ENCODE data around the gene NDRG3.
A peak's percentile ranks its signal among the peaks of the same experiment; 100 is the strongest.

Gene NDRG3

DNA sequence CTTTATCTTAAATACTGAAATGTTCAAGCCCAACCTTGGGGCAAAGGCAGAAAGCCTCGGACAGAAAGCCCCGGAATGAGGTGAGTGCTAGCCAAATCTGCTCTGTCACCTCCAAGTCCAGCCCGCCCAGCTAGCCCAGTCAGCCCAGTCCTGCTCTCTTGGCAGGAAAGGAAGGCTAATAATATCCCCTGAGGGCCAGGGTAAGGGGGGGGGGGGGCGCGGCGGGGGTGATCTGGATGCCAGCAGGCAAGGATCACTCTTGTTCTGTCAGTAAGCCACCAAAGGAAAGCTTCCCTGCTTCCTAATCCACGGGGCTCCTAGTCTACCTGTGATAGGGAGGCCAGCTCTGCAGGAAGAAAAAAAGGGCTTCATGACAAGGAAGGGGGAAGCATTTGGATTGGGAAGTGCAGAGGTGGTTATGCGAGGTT lies 1.1 kb downstream of the NDRG3 start:
- TF ChIP-seq, protein P1, sequence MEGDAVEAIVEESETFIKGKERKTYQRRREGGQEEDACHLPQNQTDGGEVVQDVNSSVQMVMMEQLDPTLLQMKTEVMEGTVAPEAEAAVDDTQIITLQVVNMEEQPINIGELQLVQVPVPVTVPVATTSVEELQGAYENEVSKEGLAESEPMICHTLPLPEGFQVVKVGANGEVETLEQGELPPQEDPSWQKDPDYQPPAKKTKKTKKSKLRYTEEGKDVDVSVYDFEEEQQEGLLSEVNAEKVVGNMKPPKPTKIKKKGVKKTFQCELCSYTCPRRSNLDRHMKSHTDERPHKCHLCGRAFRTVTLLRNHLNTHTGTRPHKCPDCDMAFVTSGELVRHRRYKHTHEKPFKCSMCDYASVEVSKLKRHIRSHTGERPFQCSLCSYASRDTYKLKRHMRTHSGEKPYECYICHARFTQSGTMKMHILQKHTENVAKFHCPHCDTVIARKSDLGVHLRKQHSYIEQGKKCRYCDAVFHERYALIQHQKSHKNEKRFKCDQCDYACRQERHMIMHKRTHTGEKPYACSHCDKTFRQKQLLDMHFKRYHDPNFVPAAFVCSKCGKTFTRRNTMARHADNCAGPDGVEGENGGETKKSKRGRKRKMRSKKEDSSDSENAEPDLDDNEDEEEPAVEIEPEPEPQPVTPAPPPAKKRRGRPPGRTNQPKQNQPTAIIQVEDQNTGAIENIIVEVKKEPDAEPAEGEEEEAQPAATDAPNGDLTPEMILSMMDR (IDR thresholded peaks at IDR 0.05; ENCODE audit: unreplicated experiment in 3 of 3) = no peak
- Mint-ChIP-seq H3K9me3 (no peaks in the 10 kb centered on the region), H3K4me1 (peaks cover 18% of the 10 kb centered on the region), H3K4me3 (peak overlapping the region; percentile 90 to 93 (median 92)), H3K27ac (peak overlapping the region in 1 of 3 experiments; percentile 57), H3K36me3 (ENCODE audit: low read depth) (no peaks in the 10 kb centered on the region), H3K27me3 (ENCODE audit: low read depth) (no peaks in the 10 kb centered on the region)

DNA sequence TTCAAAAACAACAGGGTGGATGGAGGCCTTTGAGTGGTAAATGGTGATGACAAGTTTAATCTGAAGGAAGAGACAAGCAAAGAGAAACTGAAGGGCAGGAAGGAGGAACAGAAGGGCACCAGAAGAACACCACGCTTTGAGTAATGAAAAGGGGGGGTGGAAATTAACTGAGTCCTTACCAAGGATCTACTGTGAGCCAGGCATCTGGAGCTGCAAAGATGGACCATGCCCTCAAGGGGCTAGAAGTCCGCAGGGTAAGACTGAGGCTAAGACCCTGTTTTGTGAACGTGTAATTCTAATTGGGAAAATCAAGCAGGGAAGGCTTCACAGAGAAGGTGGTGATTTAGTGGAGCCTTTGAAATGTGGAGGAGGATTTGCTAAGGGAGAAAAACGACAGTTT lies 1.6 kb downstream of the NDRG3 start:
- Mint-ChIP-seq H3K4me3 (peak overlapping the region; percentile 74 to 90 (median 84)), H3K27ac (peak overlapping the region in 1 of 3 experiments; percentile 19), H3K9me3 (no peaks in the 10 kb centered on the region), H3K36me3 (ENCODE audit: low read depth) (no peaks in the 10 kb centered on the region), H3K4me1 (peaks cover 18% of the 10 kb centered on the region), H3K27me3 (ENCODE audit: low read depth) (no peaks in the 10 kb centered on the region)
- TF ChIP-seq, protein P1 (IDR thresholded peaks at IDR 0.05; ENCODE audit: unreplicated experiment in 3 of 3) = no peak

DNA sequence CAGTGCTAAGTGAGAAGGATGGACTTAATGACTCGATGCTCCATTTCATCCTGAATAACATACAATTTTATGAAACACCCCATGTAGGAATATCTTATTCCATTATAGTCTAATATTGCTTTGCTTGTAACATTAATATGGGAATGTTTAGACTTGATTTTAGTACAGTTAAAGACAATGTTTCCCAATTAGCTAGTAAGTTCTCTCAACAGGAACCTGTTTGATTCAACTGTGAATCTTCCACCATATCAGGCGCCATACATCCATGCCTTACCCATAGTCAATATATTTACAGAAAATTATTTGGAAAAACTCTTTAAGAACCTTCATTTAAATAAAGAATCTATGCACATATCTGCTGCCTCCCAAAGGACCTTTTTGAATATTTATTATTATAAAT lies 3.3 kb downstream of the NDRG3 start:
- H3K4me3 Mint-ChIP-seq = no peak overlapping the region
- TF ChIP-seq, protein P1 (IDR thresholded peaks at IDR 0.05; ENCODE audit: unreplicated experiment in 3 of 3) = no peak
- no peaks in the 10 kb centered on the region for H3K36me3 Mint-ChIP-seq (ENCODE audit: low read depth)
- H3K9me3 Mint-ChIP-seq = no peaks in the 10 kb centered on the region
- H3K4me1 Mint-ChIP-seq = peaks cover 18% of the 10 kb centered on the region
- H3K27me3 Mint-ChIP-seq (ENCODE audit: low read depth) = no peaks in the 10 kb centered on the region
- no peak overlapping the region for H3K27ac Mint-ChIP-seq

DNA sequence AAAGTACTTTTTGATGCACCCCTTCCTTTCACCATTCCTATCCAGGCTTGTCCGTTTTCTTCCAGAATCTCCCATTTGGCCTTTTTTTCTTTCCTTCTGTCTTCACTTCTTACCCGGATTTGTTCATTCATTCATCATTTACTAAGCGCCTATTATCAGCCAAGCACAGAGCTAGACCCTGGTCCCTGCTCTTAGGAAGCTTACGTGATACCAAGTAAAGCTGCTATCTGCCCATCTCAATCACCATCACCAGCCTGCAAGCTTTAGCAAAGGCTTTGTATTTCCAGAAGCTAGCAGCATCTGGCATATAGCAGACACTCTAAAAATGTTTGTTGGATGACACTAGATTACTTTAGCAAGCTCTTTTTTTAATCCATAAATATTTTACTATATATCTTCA lies 4.8 kb downstream of the NDRG3 start:
- TF ChIP-seq, protein P1 (IDR thresholded peaks at IDR 0.05; ENCODE audit: unreplicated experiment in 3 of 3) = no peak
- Mint-ChIP-seq H3K27ac (peak overlapping the region in 1 of 3 experiments; percentile 6), H3K9me3 (no peaks in the 10 kb centered on the region), H3K36me3 (ENCODE audit: low read depth) (no peaks in the 10 kb centered on the region), H3K27me3 (ENCODE audit: low read depth) (no peaks in the 10 kb centered on the region), H3K4me1 (peaks cover 24% of the 10 kb centered on the region), H3K4me3 (no peak overlapping the region)

DNA sequence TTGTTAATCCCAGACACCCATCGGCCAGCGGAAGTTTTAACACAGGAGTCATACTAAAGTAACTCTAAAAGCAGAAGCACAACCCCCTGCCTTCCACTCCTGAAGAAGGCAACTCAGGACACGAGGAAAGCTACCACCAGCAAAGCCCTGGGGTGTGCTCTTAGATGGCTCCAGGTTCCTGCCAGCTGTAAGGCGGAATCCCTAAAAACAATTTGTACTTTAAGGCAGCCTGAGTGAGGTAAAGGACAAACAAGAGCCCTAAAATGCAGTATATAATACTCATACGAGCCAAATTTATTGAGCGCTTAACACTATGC lies 8.7 kb downstream of the NDRG3 start:
- Mint-ChIP-seq H3K4me3 (no peak overlapping the region), H3K27ac (no peak overlapping the region), H3K4me1 (peaks cover 21% of the 10 kb centered on the region), H3K36me3 (ENCODE audit: low read depth) (no peaks in the 10 kb centered on the region), H3K27me3 (ENCODE audit: low read depth) (no peaks in the 10 kb centered on the region), H3K9me3 (no peaks in the 10 kb centered on the region)
- TF ChIP-seq, protein P1 (IDR thresholded peaks at IDR 0.05; ENCODE audit: unreplicated experiment in 3 of 3) = no peak

DNA sequence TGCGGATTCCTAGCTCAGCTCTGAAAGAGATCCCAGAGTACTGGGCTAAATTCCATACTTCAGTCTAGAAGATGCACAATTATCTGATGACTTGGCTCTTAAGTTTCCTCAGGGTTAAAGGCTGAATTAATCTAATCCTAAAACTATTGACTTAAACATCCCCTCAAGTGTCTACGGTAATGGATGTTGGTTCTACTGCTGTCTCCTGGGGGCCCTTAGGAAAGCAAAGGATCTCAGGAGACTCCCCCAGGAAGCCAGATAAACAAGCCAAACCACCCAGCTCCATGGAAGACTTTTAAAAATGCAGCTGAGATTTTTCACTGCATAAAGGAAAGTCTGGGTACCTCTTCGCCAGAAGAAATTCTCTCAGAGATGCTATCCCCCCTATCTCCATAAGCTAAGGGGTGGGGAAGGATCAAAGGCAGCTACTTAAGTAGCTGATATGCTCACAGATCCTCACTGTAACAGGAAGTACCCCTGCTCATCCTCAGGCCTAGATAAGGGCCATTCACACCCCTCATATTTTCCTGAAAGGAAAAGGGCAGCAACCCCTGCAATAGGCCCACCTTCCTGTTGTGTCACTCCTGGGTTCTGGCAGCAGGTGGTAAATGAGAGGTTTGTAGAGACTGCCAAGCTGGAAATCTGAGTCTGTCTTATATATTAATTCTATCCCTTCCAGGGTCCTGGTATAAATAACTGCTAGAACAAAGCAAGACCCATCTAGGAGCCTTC lies 9.3 kb downstream of the NDRG3 start:
- H3K36me3 Mint-ChIP-seq (ENCODE audit: low read depth) = no peaks in the 10 kb centered on the region
- no peak overlapping the region for H3K27ac Mint-ChIP-seq
- TF ChIP-seq, protein P1 (IDR thresholded peaks at IDR 0.05; ENCODE audit: unreplicated experiment in 3 of 3) = no peak
- no peaks in the 10 kb centered on the region for H3K27me3 Mint-ChIP-seq (ENCODE audit: low read depth)
- no peak overlapping the region for H3K4me3 Mint-ChIP-seq
- H3K4me1 Mint-ChIP-seq = peaks cover 21% of the 10 kb centered on the region
- no peaks in the 10 kb centered on the region for H3K9me3 Mint-ChIP-seq
